Tibial artery (tissue), 4 donors: ENCODE measurements around the gene CD63.
A peak's percentile ranks its signal among the peaks of the same experiment; 100 is the strongest.

Experiments
- DNase-seq, 2 donors: peaks; one replicate each; pipeline ENCODE4 v3.0.0-alpha.2; 2019
- H3K27ac ChIP-seq, 2 donors: fragments of 200-600 bp; sonication (generic) in 1 of 2; 1 replicate in 1 of 2; 2 replicates in 1 of 2; pipeline ENCODE4 v1.5.1; 2018 to 2019; ENCODE audit warnings: mild to moderate bottlenecking in 1 of 2
- H3K27me3 ChIP-seq, 2 donors: fragments of 200-600 bp; sonication (generic) in 1 of 2; one replicate each; pipeline versions ENCODE4 v1.5.1 to v1.6.0; 2016 to 2019
- H3K36me3 ChIP-seq, 3 donors: fragments of 200-600 bp; sonication (generic) in 2 of 3; one replicate each; pipeline ENCODE4 v1.5.1; 2016 to 2019; ENCODE audit warnings: mild to moderate bottlenecking in 2 of 3
- H3K4me1 ChIP-seq, 4 donors: fragments of 200-600 bp; sonication (generic) in 2 of 4; 1 replicate in 3 of 4; 2 replicates in 1 of 4; pipeline ENCODE4 v1.5.1; 2016 to 2019
- H3K4me3 ChIP-seq, 2 donors: fragments of 200-600 bp; sonication (generic) in 1 of 2; 1 replicate in 1 of 2; 2 replicates in 1 of 2; pipeline ENCODE4 v1.5.1; 2018 to 2019; ENCODE audit warnings: mild to moderate bottlenecking in 2 of 2
- H3K9me3 ChIP-seq, 3 donors: fragments of 200-600 bp; sonication (generic) in 1 of 3; one replicate each; pipeline ENCODE4 v1.5.1; 2016 to 2019
- intact Hi-C: fragments of 100-400 bp; cut with DNase I; formaldehyde crosslinking; loops from one replicate; pipeline ENCODE4 v1.15.0; 2023; ENCODE audit warnings: low total_unique reads
- TF ChIP-seq, protein P1 (sequence below), 2 experiments: fragments of 200-600 bp in 1 of 2; fragments of 450-650 bp in 1 of 2; IDR thresholded peaks; one replicate each; pipeline ENCODE4 v1.5.1; 2017 to 2019; ENCODE audit warnings: antibody characterized with exemption in 2 of 2, mild to moderate bottlenecking in 1 of 2, moderate library complexity in 1 of 2

CD63 gene

DNA sequence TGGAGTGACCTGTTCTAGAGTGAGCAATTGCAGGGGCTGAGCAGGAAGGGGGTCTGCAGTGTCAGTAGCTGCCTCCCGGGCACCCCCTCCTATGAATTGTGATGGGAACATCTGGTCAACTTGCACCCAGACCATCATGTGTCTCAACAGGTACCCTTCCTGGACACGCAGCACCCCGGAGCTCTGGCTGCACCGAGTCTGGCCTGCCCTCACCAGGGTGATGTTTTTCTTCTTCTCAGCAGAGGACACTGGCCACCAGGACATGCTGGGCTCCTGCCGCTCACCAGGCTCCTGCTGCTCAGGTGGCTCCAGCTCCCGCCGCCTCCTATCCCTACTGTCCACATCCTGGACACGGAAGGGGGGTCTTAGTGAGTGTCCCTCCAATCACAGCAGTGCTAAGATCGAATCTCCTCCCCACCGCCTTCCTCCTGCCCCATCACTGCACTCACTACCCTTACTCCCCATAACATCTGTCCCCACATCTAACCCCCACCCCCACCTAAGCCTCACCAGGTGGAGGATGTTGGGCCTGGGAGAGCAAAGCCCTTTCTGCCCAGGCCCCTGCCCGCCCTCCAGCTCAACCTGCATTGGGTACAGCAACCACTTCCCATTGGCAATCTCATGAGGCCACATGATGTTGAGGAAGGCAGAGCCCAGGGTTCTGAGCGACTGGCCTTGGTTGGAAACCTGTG, 36.0 kb downstream of the CD63 start:
- H3K27me3 ChIP-seq = no peaks in the 10 kb centered on the region
- H3K36me3 ChIP-seq = peaks cover 78 to 84% (median 83%) of the 10 kb centered on the region in 3 donors
- H3K27ac ChIP-seq = peak overlapping the region in 1 of 2 donors; percentile 1
- intact Hi-C loops = no loop called here
- peak in 1 of 2 donors; percentile 60 for DNase-seq
- no peaks in the 10 kb centered on the region for H3K4me1 ChIP-seq
- no peak overlapping the region for H3K4me3 ChIP-seq
- TF ChIP-seq, protein P1, sequence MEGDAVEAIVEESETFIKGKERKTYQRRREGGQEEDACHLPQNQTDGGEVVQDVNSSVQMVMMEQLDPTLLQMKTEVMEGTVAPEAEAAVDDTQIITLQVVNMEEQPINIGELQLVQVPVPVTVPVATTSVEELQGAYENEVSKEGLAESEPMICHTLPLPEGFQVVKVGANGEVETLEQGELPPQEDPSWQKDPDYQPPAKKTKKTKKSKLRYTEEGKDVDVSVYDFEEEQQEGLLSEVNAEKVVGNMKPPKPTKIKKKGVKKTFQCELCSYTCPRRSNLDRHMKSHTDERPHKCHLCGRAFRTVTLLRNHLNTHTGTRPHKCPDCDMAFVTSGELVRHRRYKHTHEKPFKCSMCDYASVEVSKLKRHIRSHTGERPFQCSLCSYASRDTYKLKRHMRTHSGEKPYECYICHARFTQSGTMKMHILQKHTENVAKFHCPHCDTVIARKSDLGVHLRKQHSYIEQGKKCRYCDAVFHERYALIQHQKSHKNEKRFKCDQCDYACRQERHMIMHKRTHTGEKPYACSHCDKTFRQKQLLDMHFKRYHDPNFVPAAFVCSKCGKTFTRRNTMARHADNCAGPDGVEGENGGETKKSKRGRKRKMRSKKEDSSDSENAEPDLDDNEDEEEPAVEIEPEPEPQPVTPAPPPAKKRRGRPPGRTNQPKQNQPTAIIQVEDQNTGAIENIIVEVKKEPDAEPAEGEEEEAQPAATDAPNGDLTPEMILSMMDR (IDR thresholded peaks at IDR 0.05) = no peak
- H3K9me3 ChIP-seq = no peaks in the 10 kb centered on the region

DNA sequence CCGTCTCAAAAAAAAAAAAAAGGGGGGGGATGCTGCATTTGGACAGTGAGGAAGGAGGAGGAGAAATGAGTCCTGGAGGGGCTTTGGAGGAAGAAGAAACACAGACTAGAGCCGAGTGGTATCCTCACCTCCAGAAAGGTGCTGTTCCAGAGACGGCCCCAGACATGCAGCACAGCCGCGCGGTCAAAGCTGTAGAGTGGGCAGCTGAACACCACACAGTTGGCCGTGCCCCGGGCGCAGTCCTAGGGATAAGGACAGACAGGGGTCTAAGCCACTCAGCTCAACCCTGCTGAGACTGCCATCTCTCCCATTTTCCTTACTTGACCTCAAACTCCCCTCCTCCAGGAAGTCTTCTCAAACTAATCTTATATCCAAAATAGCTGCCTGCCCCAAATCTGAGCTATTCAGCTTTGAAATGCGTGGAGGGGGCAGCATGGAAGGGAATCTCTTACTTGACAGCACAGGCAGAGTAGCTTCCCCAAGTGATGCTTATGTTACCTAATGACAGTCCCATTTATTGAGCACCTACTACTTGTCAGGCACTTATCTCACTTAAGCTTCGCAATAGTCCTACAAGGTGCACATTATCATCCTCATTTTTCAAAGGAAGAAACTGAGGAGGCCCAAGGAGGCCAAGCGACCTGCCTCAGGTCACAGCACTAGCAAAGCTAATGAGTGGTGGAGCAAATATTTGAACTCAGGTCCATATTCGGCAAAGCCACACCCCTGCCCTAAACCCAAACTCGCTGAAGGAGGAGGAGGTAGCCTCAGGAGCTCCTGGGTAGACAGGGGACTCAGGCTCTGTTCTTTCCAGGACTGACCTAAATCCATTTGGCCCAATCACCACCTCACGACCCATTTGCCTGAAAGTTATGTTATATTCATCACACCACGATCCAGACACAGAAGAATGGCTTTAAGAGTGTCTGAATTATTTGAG, 39.8 kb downstream of the CD63 start:
- peaks cover 65 to 79% (median 77%) of the 10 kb centered on the region in 3 donors for H3K36me3 ChIP-seq

DNA sequence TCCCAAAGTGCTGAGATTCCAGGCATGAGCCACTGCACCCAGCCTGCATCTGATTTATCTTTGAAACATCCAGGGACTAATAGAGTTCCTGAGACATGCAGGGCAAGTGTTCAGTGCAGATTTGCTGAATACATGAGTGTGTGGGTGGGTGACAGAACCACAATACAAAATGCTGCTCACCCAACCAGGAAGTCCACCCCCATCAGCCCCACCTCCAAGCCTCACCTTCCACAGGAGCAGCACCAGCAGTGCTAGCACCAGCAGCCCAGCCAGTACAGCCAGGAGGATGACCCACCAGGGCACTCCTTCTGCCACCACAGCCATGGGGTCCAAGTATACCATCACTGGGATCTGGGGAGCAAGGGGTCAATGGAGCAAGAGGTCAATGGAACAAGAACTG, 41.1 kb downstream of the CD63 start:
- no peaks in the 10 kb centered on the region for H3K4me1 ChIP-seq
- no peak overlapping the region for H3K4me3 ChIP-seq
- intact Hi-C loops = no loop called here
- peaks cover 55 to 66% (median 64%) of the 10 kb centered on the region in 3 donors for H3K36me3 ChIP-seq
- peak in 1 of 2 donors; percentile 41 for DNase-seq
- no peak overlapping the region for H3K27ac ChIP-seq
- no peaks in the 10 kb centered on the region for H3K27me3 ChIP-seq
- TF ChIP-seq, protein P1 (IDR thresholded peaks at IDR 0.05) = no peak
- no peaks in the 10 kb centered on the region for H3K9me3 ChIP-seq

More for the DNA sequence above, 39.8 kb downstream of the CD63 start:
- no peak overlapping the region for H3K27ac ChIP-seq
- DNase-seq = peak in 1 of 2 donors; percentile 51
- H3K4me1 ChIP-seq = no peaks in the 10 kb centered on the region
- TF ChIP-seq, protein P1 (IDR thresholded peaks at IDR 0.05) = no peak
- H3K27me3 ChIP-seq = no peaks in the 10 kb centered on the region
- H3K9me3 ChIP-seq = no peaks in the 10 kb centered on the region
- H3K4me3 ChIP-seq = no peak overlapping the region
- intact Hi-C loops = no loop called here

DNA sequence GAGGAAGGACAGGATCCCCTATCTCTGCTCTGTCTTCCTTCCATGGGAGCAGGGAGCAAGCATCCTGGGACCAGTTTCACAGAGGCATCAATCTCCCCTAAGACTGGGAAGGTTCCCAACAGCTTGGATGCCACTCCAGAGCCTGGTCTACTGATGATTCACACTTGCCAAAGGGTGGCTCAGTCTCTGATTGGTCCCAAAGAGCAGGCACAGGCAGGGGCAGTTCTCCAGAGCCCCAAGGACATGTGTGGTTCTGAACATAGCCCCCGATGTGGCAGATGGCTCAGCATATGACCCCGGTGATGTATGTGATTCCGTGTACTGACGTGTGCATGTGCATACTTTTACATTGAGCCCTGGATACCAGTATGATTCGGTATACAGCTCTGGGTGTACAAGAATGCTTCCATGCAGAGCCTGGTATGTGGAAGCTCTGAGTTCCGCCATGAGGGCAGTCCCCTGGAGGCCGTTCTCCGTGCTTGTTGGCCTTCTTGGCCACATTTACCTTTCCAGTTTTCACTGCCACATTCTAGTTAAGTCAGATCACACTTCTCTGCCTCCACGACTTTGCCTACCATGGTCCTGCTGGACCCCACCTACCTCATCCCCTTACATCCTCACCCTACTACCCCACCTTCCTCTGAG, 42.3 kb downstream of the CD63 start:
- TF ChIP-seq, protein P1 (IDR thresholded peaks at IDR 0.05) = no peak

DNA sequence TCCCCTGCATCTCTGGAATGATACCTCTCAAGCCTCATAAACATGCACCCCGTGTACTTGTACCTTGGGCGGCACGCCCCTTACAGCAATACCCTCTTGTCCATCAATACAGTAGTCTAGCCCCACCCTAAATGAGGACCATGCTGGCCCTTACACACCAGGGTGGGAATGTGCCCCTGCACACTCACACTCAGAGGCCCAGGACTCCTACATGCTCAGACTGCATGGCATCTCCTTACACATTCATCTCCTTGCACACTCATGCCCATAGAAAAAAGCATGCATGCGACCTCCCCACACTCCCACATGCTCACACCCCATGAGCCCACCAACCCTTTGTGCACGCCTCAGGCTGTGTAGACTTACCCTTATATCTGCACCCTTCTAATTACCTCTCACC, 43.1 kb downstream of the CD63 start:
- TF ChIP-seq, protein P1 (IDR thresholded peaks at IDR 0.05) = no peak
- intact Hi-C loops = no loop called here
- H3K27me3 ChIP-seq = no peaks in the 10 kb centered on the region
- DNase-seq = peak in 1 of 2 donors; percentile 46
- H3K9me3 ChIP-seq = no peaks in the 10 kb centered on the region
- H3K27ac ChIP-seq = no peak overlapping the region
- peaks cover 0 to 15% (median 11%) of the 10 kb centered on the region in 4 donors for H3K4me1 ChIP-seq
- no peak overlapping the region for H3K4me3 ChIP-seq
- H3K36me3 ChIP-seq = peaks cover 37 to 51% (median 47%) of the 10 kb centered on the region in 3 donors

More for the DNA sequence above, 42.3 kb downstream of the CD63 start:
- intact Hi-C loops = no loop called here
- DNase-seq = peak in 1 of 2 donors; percentile 23
- peaks cover 42 to 54% (median 52%) of the 10 kb centered on the region in 3 donors for H3K36me3 ChIP-seq
- peaks cover 0 to 9% (median 6%) of the 10 kb centered on the region in 4 donors for H3K4me1 ChIP-seq
- no peaks in the 10 kb centered on the region for H3K27me3 ChIP-seq
- no peak overlapping the region for H3K27ac ChIP-seq
- H3K4me3 ChIP-seq = no peak overlapping the region
- no peaks in the 10 kb centered on the region for H3K9me3 ChIP-seq
